Hematopoietic multipotent progenitor cell (in vitro differentiated cells): ENCODE data around the gene RFWD3. TPM values are rescaled to one million over a fixed set of nuclear protein-coding genes. Genes with fewer than 3 reads are reported as not detected.

ENCODE experiments used
- DNase-seq, 3 donors: peaks; one replicate each; pipeline ENCODE4 v3.0.0-alpha.2; 2011 to 2015; ENCODE audit warnings: low read depth in 2 of 3, low spot score in 2 of 3
- total RNA-seq: library from RNA; depleted of rRNA; stranded (reverse); fragments of >200 nt; gene quantifications from one replicate; pipeline ENCODE4 v1.2.3, GENCODE V29; 2012

RFWD3 gene
- total RNA-seq, 1 donor, result 35.3 TPM

- peak in 2 of 3 donors; percentile 33 to 55 for DNase-seq
Measured at GRCh38 chr16:74623214-74623838, 43.4 kb downstream of the RFWD3 start.

- no peak for DNase-seq
Measured at GRCh38 chr16:74622005-74622404, 44.7 kb downstream of the RFWD3 start.

GRCh38 chr16:74617206-74617788 lies 49.4 kb downstream of the RFWD3 start:
- no peak for DNase-seq

- no peak for DNase-seq
Measured at GRCh38 chr16:74611721-74612120, 55.0 kb downstream of the RFWD3 start.

- DNase-seq, result peak in 2 of 3 donors; percentile 89 to 95
Measured at GRCh38 chr16:74608944-74609343, 57.7 kb downstream of the RFWD3 start.

- no peak for DNase-seq
Measured at GRCh38 chr16:74608381-74608780, 58.3 kb downstream of the RFWD3 start.

GRCh38 chr16:74607962-74608356 lies 58.7 kb downstream of the RFWD3 start:
- DNase-seq, result no peak

GRCh38 chr16:74607310-74607961 lies 59.2 kb downstream of the RFWD3 start:
- DNase-seq, result no peak

GRCh38 chr16:74606521-74607309 lies 60.0 kb downstream of the RFWD3 start, which contains the start of gene GLG1:
TSS of gene GLG1 (minus strand) at chr16:74607114. CDS start at chr16:74607094, 20 bp downstream.
- DNase-seq, result peak; percentile 81 to 90 (median 90)

GRCh38 chr16:74605746-74606520 lies 60.7 kb downstream of the RFWD3 start:
- no peak for DNase-seq

GRCh38 chr16:74605332-74605731 lies 61.3 kb downstream of the RFWD3 start:
- DNase-seq, result no peak

- no peak for DNase-seq
Measured at GRCh38 chr16:74603848-74604247, 62.8 kb downstream of the RFWD3 start.

GRCh38 chr16:74601126-74601871 lies 65.4 kb downstream of the RFWD3 start:
- no peak for DNase-seq

- no peak for DNase-seq
Measured at GRCh38 chr16:74596586-74596985, 70.1 kb downstream of the RFWD3 start.

GRCh38 chr16:74592847-74593246 lies 73.8 kb downstream of the RFWD3 start:
- DNase-seq, result no peak

GRCh38 chr16:74591876-74592650 lies 74.6 kb downstream of the RFWD3 start:
- no peak for DNase-seq

- DNase-seq, result no peak
Measured at GRCh38 chr16:74586948-74587347, 79.7 kb downstream of the RFWD3 start.

GRCh38 chr16:74585846-74586443 lies 80.7 kb downstream of the RFWD3 start:
- DNase-seq, result no peak
